GDM1 (cell line): ENCODE results near the gene TAF4.
"Not testable (repeated sequence)": the region's sequence is repeated elsewhere in the genome, so short reads cannot be mapped to it uniquely, and the experiment has no call there.

ENCODE experiments used
- DNase-seq: peaks from one replicate; lab custom pipeline; 2025; lab: John Stamatoyannopoulos, UW

Gene TAF4

GRCh38 chr20:61948056-61948455 lies 117.6 kb downstream of the TAF4 start:
- DNase-seq = not testable (repeated sequence)

GRCh38 chr20:61945495-61945894 lies 120.2 kb downstream of the TAF4 start:
- not testable (repeated sequence) for DNase-seq

GRCh38 chr20:61944967-61945366 lies 120.7 kb downstream of the TAF4 start:
- DNase-seq = not testable (repeated sequence)

GRCh38 chr20:61942526-61942925 lies 123.2 kb downstream of the TAF4 start:
- DNase-seq = no peak

- DNase-seq = no peak
Observed at GRCh38 chr20:61941721-61942405, 123.8 kb downstream of the TAF4 start.

- DNase-seq = no peak
Observed at GRCh38 chr20:61940976-61941720, 124.5 kb downstream of the TAF4 start.

GRCh38 chr20:61940491-61940890 lies 125.2 kb downstream of the TAF4 start:
- no peak for DNase-seq

- no peak for DNase-seq
Observed at GRCh38 chr20:61939691-61940360, 125.9 kb downstream of the TAF4 start.

GRCh38 chr20:61938839-61939690 lies 126.6 kb downstream of the TAF4 start:
- no peak for DNase-seq

GRCh38 chr20:61937963-61938838 lies 127.5 kb downstream of the TAF4 start:
- no peak for DNase-seq

GRCh38 chr20:61937146-61937962 lies 128.3 kb downstream of the TAF4 start:
- no peak for DNase-seq

GRCh38 chr20:61936701-61937131 lies 129.0 kb downstream of the TAF4 start:
- DNase-seq = no peak

GRCh38 chr20:61935926-61936700 lies 129.6 kb downstream of the TAF4 start:
- no peak for DNase-seq

GRCh38 chr20:61934716-61935530 lies 130.8 kb downstream of the TAF4 start:
- DNase-seq = no peak

- DNase-seq = no peak
Observed at GRCh38 chr20:61933951-61934715, 131.5 kb downstream of the TAF4 start.

- no peak for DNase-seq
Observed at GRCh38 chr20:61933481-61933950, 132.2 kb downstream of the TAF4 start.

GRCh38 chr20:61932711-61933480 lies 132.8 kb downstream of the TAF4 start:
- no peak for DNase-seq
